H1 (cell line): Measurements from ENCODE around the gene ZSCAN18. TPM values are rescaled to one million over a fixed set of nuclear protein-coding genes. Genes with fewer than 3 reads are reported as not detected.

Source experiments
- CTCF ChIA-PET: fragments of 300-600 bp; sonication (Branson Sonifier 250); formaldehyde crosslinking; loops from one replicate; lab custom pipeline; 2021; ENCODE audit not compliant: partially characterized antibody; lab: Charles Lee
- POLR2A ChIA-PET: fragments of 300-600 bp; sonication (Branson Sonifier 250); formaldehyde crosslinking; loops from one replicate; lab custom pipeline; 2021; ENCODE audit warnings: inconsistent platforms; ENCODE audit not compliant: partially characterized antibody; lab: Charles Lee
- DNase-seq, 2 experiments: peaks; one replicate each; pipeline versions ENCODE4 v3.0.0 to v3.0.0-alpha.2; 2010 to 2022; ENCODE audit warnings: low spot score in 2 of 2, low read depth in 1 of 2, mixed read lengths in 1 of 2
- FAIRE-seq: peaks from 2 replicates; lab custom pipeline; 2011; peaks lifted over from hg19 to GRCh38; lab: Jason Lieb, UNC
- H2AFZ ChIP-seq: 2 replicates; pipeline ENCODE4 v1.8.1; 2012; ENCODE audit warnings: low read length, inconsistent platforms
- H2AK5ac ChIP-seq: 2 replicates; pipeline ENCODE4 v1.6.1; 2013; ENCODE audit warnings: low read depth, low read length
- H2BK120ac ChIP-seq: replicated peaks from 2 replicates; pipeline ENCODE3; 2013; ENCODE audit warnings: low read depth, low read length, inconsistent platforms
- H2BK12ac ChIP-seq: 2 replicates; pipeline ENCODE4 v1.6.1; 2013; ENCODE audit warnings: low read depth, low read length
- H2BK15ac ChIP-seq: 2 replicates; pipeline ENCODE4 v1.6.1; 2013; ENCODE audit warnings: low read length
- H2BK20ac ChIP-seq: 2 replicates; pipeline ENCODE4 v1.6.1; 2013; ENCODE audit warnings: low read length
- H2BK5ac ChIP-seq: 2 replicates; pipeline ENCODE4 v1.6.1; 2013; ENCODE audit warnings: low read depth, low read length
- H3K14ac ChIP-seq: 2 replicates; pipeline ENCODE4 v1.6.1; 2013; ENCODE audit warnings: inconsistent platforms; ENCODE audit not compliant: insufficient read length
- H3K18ac ChIP-seq: 2 replicates; pipeline ENCODE4 v1.6.1; 2013; ENCODE audit warnings: low read length; ENCODE audit errors: extremely low read depth
- H3K23ac ChIP-seq: 2 replicates; pipeline ENCODE4 v1.6.1; 2013; ENCODE audit warnings: inconsistent platforms; ENCODE audit not compliant: insufficient read length
- H3K23me2 ChIP-seq: 2 replicates; pipeline ENCODE4 v1.6.1; 2013; ENCODE audit warnings: low read depth, low read length
- H3K27ac ChIP-seq: 2 replicates; pipeline ENCODE4 v1.6.1; 2011; ENCODE audit warnings: low read depth, low read length, inconsistent platforms
- H3K27me3 ChIP-seq, 4 experiments: replicated peaks in 1 of 4; 1 replicate in 1 of 4; 2 replicates in 3 of 4; pipeline versions ENCODE4 v1.6.1 to v1.8.1; 2011 to 2013; ENCODE audit warnings: low read length in 3 of 4, mild to moderate bottlenecking in 3 of 4, inconsistent platforms in 2 of 4, mixed read lengths in 2 of 4, moderate library complexity in 1 of 4; ENCODE audit not compliant: control insufficient read depth in 3 of 4, insufficient read depth in 3 of 4; ENCODE audit errors: extremely low read depth in 1 of 4
- H3K36me3 ChIP-seq, 4 experiments: 2 replicates each; pipeline versions ENCODE4 v1.6.1 to v1.8.1; 2011 to 2013; ENCODE audit warnings: mild to moderate bottlenecking in 4 of 4, low read length in 3 of 4, moderate library complexity in 2 of 4, control low read depth in 1 of 4, inconsistent platforms in 1 of 4; ENCODE audit not compliant: insufficient read depth in 4 of 4, control insufficient read depth in 2 of 4
- H3K4ac ChIP-seq: replicated peaks from 2 replicates; pipeline ENCODE3; 2013; ENCODE audit warnings: low read length, low read depth, mixed read lengths, inconsistent platforms; ENCODE audit not compliant: insufficient read length
- H3K4me1 ChIP-seq, 4 experiments: replicated peaks in 1 of 4; 1 replicate in 1 of 4; 2 replicates in 3 of 4; pipeline versions ENCODE4 v1.6.1 to v1.8.1; 2011 to 2013; ENCODE audit warnings: low read length in 3 of 4, inconsistent platforms in 2 of 4, mixed read lengths in 1 of 4; ENCODE audit not compliant: insufficient read depth in 4 of 4, control insufficient read depth in 3 of 4
- H3K4me2 ChIP-seq, 2 experiments: 2 replicates each; pipeline versions ENCODE4 v1.6.1 to v1.8.1; 2011 to 2013; ENCODE audit warnings: low read depth in 2 of 2, low read length in 2 of 2, control low read depth in 1 of 2, inconsistent platforms in 1 of 2, mild to moderate bottlenecking in 1 of 2; ENCODE audit not compliant: insufficient read depth in 1 of 2
- H3K4me3 ChIP-seq, 4 experiments: fragments of 200-600, 300-600 bp in 1 of 4; sonication (generic), shearing (Covaris generic), sonication (Bioruptor Twin) in 1 of 4; 2 replicates each; pipeline versions ENCODE4 v1.5.1 to v1.8.1; 2011 to 2016; ENCODE audit warnings: low read length in 4 of 4, low read depth in 3 of 4, control low read depth in 2 of 4, inconsistent platforms in 2 of 4, mild to moderate bottlenecking in 2 of 4, mixed read lengths in 1 of 4, moderate library complexity in 1 of 4; ENCODE audit not compliant: insufficient read depth in 2 of 4; ENCODE audit errors: extremely low read depth in 1 of 4
- H3K56ac ChIP-seq: replicated peaks from 2 replicates; pipeline ENCODE3; 2013; ENCODE audit warnings: low read depth, mild to moderate bottlenecking, mixed read lengths, low read length, inconsistent platforms; ENCODE audit not compliant: insufficient read length
- H3K79me1 ChIP-seq: 2 replicates; pipeline ENCODE4 v1.6.1; 2013; ENCODE audit warnings: low read depth, low read length, control low read depth
- H3K79me2 ChIP-seq, 2 experiments: 2 replicates each; pipeline versions ENCODE4 v1.6.1 to v1.8.1; 2012 to 2013; ENCODE audit warnings: low read length in 2 of 2, mild to moderate bottlenecking in 2 of 2, inconsistent platforms in 1 of 2; ENCODE audit not compliant: insufficient read depth in 2 of 2, control insufficient read depth in 1 of 2
- H3K9ac ChIP-seq, 4 experiments: replicated peaks in 1 of 4; 1 replicate in 1 of 4; 2 replicates in 3 of 4; pipeline versions ENCODE4 v1.6.1 to v1.8.1; 2011 to 2013; ENCODE audit warnings: low read depth in 3 of 4, low read length in 3 of 4, control low read depth in 2 of 4, mild to moderate bottlenecking in 2 of 4, moderate library complexity in 2 of 4, inconsistent platforms in 1 of 4; ENCODE audit errors: extremely low read depth in 1 of 4
- H3K9me3 ChIP-seq, 2 experiments: 2 replicates each; pipeline versions ENCODE4 v1.6.1 to v1.8.1; 2012 to 2013; ENCODE audit warnings: mild to moderate bottlenecking in 2 of 2, moderate library complexity in 2 of 2, control low read depth in 1 of 2, inconsistent platforms in 1 of 2, low read depth in 1 of 2, low read length in 1 of 2, mixed read lengths in 1 of 2; ENCODE audit not compliant: insufficient read depth in 2 of 2
- H4K20me1 ChIP-seq, 2 experiments: replicated peaks in 1 of 2; 2 replicates each; pipeline versions ENCODE3 to v1.8.1; 2011 to 2013; ENCODE audit warnings: inconsistent platforms in 2 of 2, low read length in 2 of 2, mild to moderate bottlenecking in 1 of 2; ENCODE audit not compliant: insufficient read depth in 2 of 2, control insufficient read depth in 1 of 2
- H4K5ac ChIP-seq: 2 replicates; pipeline ENCODE4 v1.6.1; 2013; ENCODE audit warnings: low read length, low read depth, mixed read lengths, inconsistent platforms; ENCODE audit not compliant: insufficient read length
- H4K8ac ChIP-seq: 2 replicates; pipeline ENCODE4 v1.8.0; 2013; ENCODE audit warnings: mild to moderate bottlenecking, moderate library complexity, low read length, inconsistent platforms; ENCODE audit not compliant: insufficient read depth; ENCODE audit errors: extremely low read depth
- H4K91ac ChIP-seq: replicated peaks from 2 replicates; pipeline ENCODE3; 2013; ENCODE audit warnings: low read length, mixed read lengths, inconsistent platforms; ENCODE audit not compliant: insufficient read length
- BRCA1 ChIP-seq: IDR thresholded peaks from 2 replicates; pipeline ENCODE4 v1.6.1; 2012; ENCODE audit warnings: low read depth, low read length, improper control_type of control experiment
- CBX5 ChIP-seq: fragments of 300-800, 300-1000 bp; sonication (generic); IDR thresholded peaks from 2 replicates; pipeline ENCODE4 v1.7.1; 2016; ENCODE audit warnings: antibody characterized with exemption, low read length, low read depth
- CHD1 ChIP-seq: IDR thresholded peaks from 2 replicates; pipeline ENCODE4 v1.6.1; 2012; ENCODE audit warnings: low read depth, low read length, improper control_type of control experiment
- EGR1 ChIP-seq: IDR thresholded peaks from 2 replicates; pipeline ENCODE4 v1.6.1; 2011; ENCODE audit warnings: low read depth, low read length, borderline replicate concordance
- EP300 ChIP-seq, 2 experiments: IDR thresholded peaks; 1 replicate in 1 of 2; 2 replicates in 1 of 2; pipeline ENCODE4 v1.6.1; 2011 to 2012; ENCODE audit warnings: low read depth in 2 of 2, low read length in 2 of 2, mild to moderate bottlenecking in 2 of 2, borderline replicate concordance in 1 of 2, inconsistent platforms in 1 of 2, moderate library complexity in 1 of 2
- NANOG ChIP-seq: IDR thresholded peaks from 2 replicates; pipeline ENCODE4 v1.6.1; 2011; ENCODE audit warnings: low read length, low read depth, mild to moderate bottlenecking, inconsistent platforms; ENCODE audit not compliant: insufficient read depth, poor library complexity, severe bottlenecking
- TAF1 ChIP-seq: IDR thresholded peaks from 2 replicates; pipeline ENCODE4 v1.6.1; 2011; ENCODE audit warnings: mild to moderate bottlenecking, low read depth, low read length
- TBP ChIP-seq: IDR thresholded peaks from 2 replicates; pipeline ENCODE4 v1.6.1; 2011; ENCODE audit warnings: low read depth, low read length, improper control_type of control experiment
- ZNF274 ChIP-seq: IDR thresholded peaks from 2 replicates; pipeline ENCODE4 v1.7.0; 2012; ENCODE audit warnings: low read length, borderline replicate concordance; ENCODE audit errors: extremely low read depth
- WGBS, 2 experiments: shearing (Covaris generic) in 1 of 2; methylation state at CpG; one replicate each; pipeline versions ENCODE4 v1.1.6 to v1.1.7; 2013 to 2015; ENCODE audit warnings: low lambda C conversion rate in 2 of 2, mixed read lengths in 2 of 2, inconsistent platforms in 1 of 2, low coverage in 1 of 2, missing lambda C conversion rate in 1 of 2; ENCODE audit not compliant: insufficient replicate concordance in 2 of 2, insufficient coverage in 1 of 2, insufficient read length in 1 of 2; ENCODE audit errors: extremely low coverage in 1 of 2, missing lambda C conversion rate in 1 of 2; 5-methylcytosine and 5-hydroxymethylcytosine counted together
- polyA plus RNA-seq, 7 experiments: library from polyadenylated mRNA; depleted of rRNA in 3 of 7; stranded (reverse) in 5 of 7; unstranded in 2 of 7; fragments of >200 nt in 5 of 7; fragments of 200-250 nt in 2 of 7; gene quantifications; 1 replicate in 5 of 7; 2 replicates in 1 of 7; 4 replicates in 1 of 7; pipeline versions ENCODE4 v1.2.1 to v1.2.3, GENCODE V29; 2011 to 2013; ENCODE audit warnings: missing spikeins in 2 of 7, mixed read lengths in 2 of 7
- total RNA-seq: library from RNA; stranded (reverse); fragmentation: NEBNext Ultra II Directional; extraction: Animal tissue kit (Norgen Biotek cat#: 25700); gene quantifications from 2 replicates; pipeline ENCODE4 v1.2.1, GENCODE V29; 2021
- TF ChIP-seq, protein P1 (sequence below): IDR thresholded peaks from 2 replicates; pipeline ENCODE4 v1.6.1; 2011; ENCODE audit warnings: low read length, improper control_type of control experiment
- TF ChIP-seq, protein P2 (sequence below): IDR thresholded peaks from 2 replicates; pipeline ENCODE4 v1.6.1; 2012; ENCODE audit warnings: inconsistent platforms

The ZSCAN18 gene
- total and polyA plus RNA-seq, 2 of the 8 experiments (the other 6 are each of a cell fraction or from before 2014, with no cell fraction given), result 37.0 to 41.4 TPM

DNA sequence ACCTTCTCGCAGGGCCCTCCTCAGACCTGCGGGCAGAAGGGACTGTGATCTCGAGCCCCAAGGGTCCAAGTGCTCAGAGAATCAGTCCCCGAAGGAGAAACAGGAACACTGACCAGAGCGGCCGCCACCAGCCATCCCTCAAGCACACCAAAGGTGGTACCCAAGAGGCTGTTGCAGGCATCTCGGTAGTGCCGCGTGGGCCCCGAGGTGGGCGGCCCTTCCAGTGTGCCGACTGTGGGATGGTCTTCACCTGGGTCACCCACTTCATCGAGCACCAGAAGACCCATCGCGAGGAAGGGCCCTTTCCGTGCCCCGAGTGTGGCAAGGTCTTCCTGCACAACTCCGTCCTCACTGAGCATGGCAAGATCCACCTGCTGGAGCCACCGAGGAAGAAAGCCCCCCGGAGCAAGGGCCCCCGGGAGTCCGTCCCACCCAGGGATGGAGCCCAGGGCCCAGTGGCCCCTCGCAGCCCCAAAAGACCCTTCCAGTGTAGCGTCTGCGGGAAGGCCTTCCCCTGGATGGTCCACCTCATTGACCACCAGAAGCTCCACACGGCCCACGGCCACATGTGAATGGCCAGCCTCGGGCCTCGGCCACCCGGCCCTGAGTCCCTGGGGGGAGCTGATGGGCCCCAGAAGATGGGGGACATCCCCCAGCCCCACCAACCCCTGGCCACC is 44.4 kb downstream of the ZSCAN18 start:
- POLR2A ChIA-PET, result interaction anchor here (1.5 to 2.8 kb wide), 5 partner anchors 9 to 32 kb away, joined by 5 to 39 read pairs (median 10); no protein-coding TSS in a partner anchor
- Histone ChIP-seq H2BK20ac (no peak overlapping the region), H2AFZ (no peak overlapping the region), H4K20me1 (no peaks in the 10 kb centered on the region), H3K4me2 (no peak overlapping the region), H3K18ac (no peak overlapping the region), H3K4me3 (no peak overlapping the region), H3K23ac (no peak overlapping the region), H2AK5ac (no peak overlapping the region), H4K5ac (no peak overlapping the region), H3K14ac (no peak overlapping the region), H3K79me1 (no peaks in the 10 kb centered on the region), H3K9me3 (peaks cover 33 to 56% of the 10 kb centered on the region in 2 experiments), H4K8ac (peak overlapping the region; percentile 38; the same call in 1 of the 2 replicates), H3K4me1 (peaks cover 2 to 11% (median 5%) of the 10 kb centered on the region in 4 experiments), H3K9ac (no peak overlapping the region; a peak in 1 of 7 replicates), H3K4ac (no peak overlapping the region), H3K36me3 (no peaks in the 10 kb centered on the region), H4K91ac (no peak overlapping the region), H2BK15ac (no peak overlapping the region), H3K79me2 (no peaks in the 10 kb centered on the region), H2BK5ac (no peak overlapping the region), H3K56ac (no peak overlapping the region), H2BK12ac (no peak overlapping the region), H3K27me3 (no peaks in the 10 kb centered on the region; a peak in 1 of 7 replicates), H3K27ac (no peak overlapping the region), H2BK120ac (no peak overlapping the region), H3K23me2 (peaks cover under 1% of the 10 kb centered on the region; the same call in 1 of the 2 replicates)
- DNase-seq, result no peak
- 92% methylated on average over 28 of the region's 30 CpGs; no CpG with 5 or more reads in 1 of the 2 experiments for WGBS, 2 experiments
- no peak for FAIRE-seq
- CTCF ChIA-PET, result interaction anchor here (1.0 to 6.8 kb wide), 3 partner anchors 9 to 31 kb away, joined by 4 to 113 read pairs (median 4); no protein-coding TSS in a partner anchor
- TF ChIP-seq, protein P1, sequence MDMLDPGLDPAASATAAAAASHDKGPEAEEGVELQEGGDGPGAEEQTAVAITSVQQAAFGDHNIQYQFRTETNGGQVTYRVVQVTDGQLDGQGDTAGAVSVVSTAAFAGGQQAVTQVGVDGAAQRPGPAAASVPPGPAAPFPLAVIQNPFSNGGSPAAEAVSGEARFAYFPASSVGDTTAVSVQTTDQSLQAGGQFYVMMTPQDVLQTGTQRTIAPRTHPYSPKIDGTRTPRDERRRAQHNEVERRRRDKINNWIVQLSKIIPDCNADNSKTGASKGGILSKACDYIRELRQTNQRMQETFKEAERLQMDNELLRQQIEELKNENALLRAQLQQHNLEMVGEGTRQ, result no peak
- TF ChIP-seq TAF1 (no peak), EP300 (IDR thresholded peaks at IDR 0.05; ENCODE audit: borderline replicate concordance in 1 of 2, low read depth in 2 of 2, low read length in 2 of 2) (no peak), CHD1 (no peak), EGR1 (no peak), NANOG (no peak), ZNF274 (no peak), BRCA1 (no peak), CBX5 (no peak), TBP (no peak)
- TF ChIP-seq, protein P2, sequence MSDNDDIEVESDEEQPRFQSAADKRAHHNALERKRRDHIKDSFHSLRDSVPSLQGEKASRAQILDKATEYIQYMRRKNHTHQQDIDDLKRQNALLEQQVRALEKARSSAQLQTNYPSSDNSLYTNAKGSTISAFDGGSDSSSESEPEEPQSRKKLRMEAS, result no peak
